Smooth muscle cell of the pulmonary artery (primary cell): Measurements from ENCODE around the gene CHCHD6. TPM values are rescaled to one million over a fixed set of nuclear protein-coding genes. Genes with fewer than 3 reads are reported as not detected.

Experiments
- total RNA-seq: library from RNA; depleted of rRNA; stranded (reverse); fragments of >200 nt; gene quantifications from 2 replicates; pipeline ENCODE4 v1.2.3, GENCODE V29; 2014

The CHCHD6 gene
- 8.7 and 12.1 TPM in 2 replicates for total RNA-seq

GRCh38 chr3:126703512-126704493 is at the start of gene CHCHD6:
CHCHD6 (plus strand) TSS chr3:126704240; CDS start chr3:126704313, 73 bp downstream.

GRCh38 chr3:126654571-126655383 is 49.3 kb upstream of the CHCHD6 start, which contains the start of gene TXNRD3:
TXNRD3 (minus strand) TSS chr3:126655124.

GRCh38 chr3:126982471-126983175 is 278.6 kb downstream of the CHCHD6 start, which contains the start of gene PLXNA1:
PLXNA1 (plus strand) TSS chr3:126983115; CDS start chr3:126988594, 5,479 bp downstream.

Other genes with a start within 250 kb of the CHCHD6 start
- gene ZXDC, start 228.3 kb upstream of the CHCHD6 start, total RNA-seq = 26.0 and 36.4 TPM in 2 replicates
- gene UROC1, start 186.5 kb upstream of the CHCHD6 start, total RNA-seq = not detected in 2 replicates
- gene CHST13, start 180.1 kb upstream of the CHCHD6 start, total RNA-seq = not detected in 2 replicates
- not detected in 2 replicates for gene C3orf22, start 145.3 kb upstream of the CHCHD6 start, total RNA-seq
- gene TXNRD3, start 49.1 kb upstream of the CHCHD6 start, total RNA-seq = 6.9 and 8.9 TPM in 2 replicates